WI38 (cell line): Measurements from ENCODE around the gene TCERG1L.

Experiments used
- H3K4me3 ChIP-seq: 2 replicates; pipeline ENCODE4 v1.5.1; 2011; ENCODE audit warnings: low read depth, mild to moderate bottlenecking, control low read depth, low read length
- CTCF ChIP-seq: IDR thresholded peaks from 2 replicates; pipeline ENCODE4 v1.5.1; 2012; ENCODE audit warnings: low read depth, mild to moderate bottlenecking, control low read depth, low read length

Gene TCERG1L

GRCh38 chr10:131059881-131060280, 251.6 kb downstream of the TCERG1L start:
- no peak overlapping the region for H3K4me3 ChIP-seq
- no peak for TF ChIP-seq CTCF

GRCh38 chr10:131058799-131059198, 252.7 kb downstream of the TCERG1L start:
- no peak for TF ChIP-seq CTCF
- no peak overlapping the region for H3K4me3 ChIP-seq

- no peak overlapping the region for H3K4me3 ChIP-seq
- no peak for TF ChIP-seq CTCF
Observed at GRCh38 chr10:131056781-131057180, 254.7 kb downstream of the TCERG1L start.

GRCh38 chr10:131056091-131056579, 255.4 kb downstream of the TCERG1L start:
- H3K4me3 ChIP-seq = no peak overlapping the region
- no peak for TF ChIP-seq CTCF

GRCh38 chr10:131055437-131055836, 256.1 kb downstream of the TCERG1L start:
- TF ChIP-seq CTCF = no peak

GRCh38 chr10:131053192-131053591, 258.3 kb downstream of the TCERG1L start:
- TF ChIP-seq CTCF = no peak
- no peak overlapping the region for H3K4me3 ChIP-seq

More at GRCh38 chr10:131055437-131055836, 256.1 kb downstream of the TCERG1L start:
- H3K4me3 ChIP-seq = no peak overlapping the region

GRCh38 chr10:131050162-131050766, 261.3 kb downstream of the TCERG1L start:
- TF ChIP-seq CTCF = no peak
- H3K4me3 ChIP-seq = no peak overlapping the region
